K562 (cell line): ENCODE measurements around the gene BTG2. TPM values are rescaled to one million over a fixed set of nuclear protein-coding genes. Genes with fewer than 3 reads are reported as not detected.

Source experiments
- ATAC-seq: fragments of 200-7000 bp; cut with Tn5 transposase; 3 replicates; pipeline ENCODE4 v1.9.1; 2020; ENCODE audit warnings: moderate library complexity
- BruUV-seq: library from RNA; stranded (reverse); fragments of 400-500 nt; replicated peaks from 2 replicates; lab custom pipeline; 2021; lab: Mats Ljungman, UMichigan
- CTCF ChIA-PET: fragments of 300-600 bp; formaldehyde crosslinking; extraction: SDS; loops from one replicate; lab custom pipeline; 2021; ENCODE audit warnings: low intra/inter-chr PET ratio; lab: Yijun Ruan, JAX
- POLR2A ChIA-PET: fragments of 300-600, 350-650 bp; sonication (Branson Sonifier 250); formaldehyde crosslinking; extraction: SDS; loops from one replicate; lab custom pipeline; 2021; ENCODE audit warnings: antibody characterized with exemption, inconsistent platforms; lab: Yijun Ruan, JAX
- DNase-seq, 4 experiments: peaks; one replicate each; pipeline versions ENCODE4 v3.0.0 to v3.0.0-alpha.2; 2011 to 2018; ENCODE audit warnings: low spot score in 3 of 4, mixed read lengths in 3 of 4; ENCODE audit errors: extremely low read depth in 1 of 4
- FAIRE-seq: peaks from 2 replicates; lab custom pipeline; 2011; peaks lifted over from hg19 to GRCh38; lab: Jason Lieb, UNC
- H2AFZ ChIP-seq: 2 replicates; pipeline ENCODE4 v1.6.0; 2011; ENCODE audit warnings: low read depth, low read length, control low read depth, inconsistent platforms
- H3K27ac ChIP-seq: fragments of 200-600 bp; 3 replicates; pipeline ENCODE4 v1.8.0; 2011; ENCODE audit warnings: low read depth, mild to moderate bottlenecking, control low read depth, inconsistent platforms, low read length, moderate library complexity, mixed read lengths; ENCODE audit errors: extremely low read depth
- H3K27me3 ChIP-seq, 2 experiments: fragments of 300-600 bp in 1 of 2; 2 replicates in 1 of 2; 3 replicates in 1 of 2; pipeline versions ENCODE4 v1.6.0 to v1.8.0; 2011; ENCODE audit warnings: inconsistent platforms in 2 of 2, low read length in 2 of 2, mild to moderate bottlenecking in 1 of 2, mixed read lengths in 1 of 2, moderate library complexity in 1 of 2; ENCODE audit not compliant: control insufficient read depth in 2 of 2, insufficient read depth in 2 of 2
- H3K36me3 ChIP-seq: fragments of 300-600 bp; 3 replicates; pipeline ENCODE4 v1.8.0; 2011; ENCODE audit warnings: mild to moderate bottlenecking, low read length, inconsistent platforms; ENCODE audit not compliant: control insufficient read depth, insufficient read depth
- H3K4me1 ChIP-seq, 2 experiments: fragments of 200-600 bp in 1 of 2; replicated peaks in 1 of 2; 2 replicates in 1 of 2; 3 replicates in 1 of 2; pipeline versions ENCODE4 v1.5.1 to v1.8.0; 2011; ENCODE audit warnings: inconsistent platforms in 2 of 2, low read length in 2 of 2, mild to moderate bottlenecking in 1 of 2, mixed read lengths in 1 of 2, moderate library complexity in 1 of 2; ENCODE audit not compliant: control insufficient read depth in 2 of 2, insufficient read depth in 2 of 2
- H3K4me2 ChIP-seq: 2 replicates; pipeline ENCODE4 v1.6.1; 2011; ENCODE audit warnings: low read length, control low read depth, inconsistent platforms, mixed read lengths; ENCODE audit not compliant: insufficient read depth
- H3K4me3 ChIP-seq: fragments of 200-600 bp; sonication (generic), shearing (Covaris generic); 2 replicates; pipeline ENCODE4 v1.5.1; 2016; ENCODE audit warnings: control low read depth, inconsistent platforms
- H3K79me2 ChIP-seq: fragments of 200-600 bp; 3 replicates; pipeline ENCODE4 v1.8.0; 2011; ENCODE audit warnings: low read length, inconsistent platforms; ENCODE audit not compliant: control insufficient read depth, insufficient read depth
- H3K9ac ChIP-seq, 2 experiments: 2 replicates each; pipeline versions ENCODE4 v1.6.0 to v1.6.1; 2011; ENCODE audit warnings: low read depth in 2 of 2, low read length in 2 of 2, control low read depth in 1 of 2, inconsistent platforms in 1 of 2, mild to moderate bottlenecking in 1 of 2, mixed read lengths in 1 of 2; ENCODE audit not compliant: insufficient read depth in 1 of 2
- H3K9me1 ChIP-seq: one replicate; pipeline ENCODE4 v1.6.0; 2011; ENCODE audit warnings: inconsistent platforms, mild to moderate bottlenecking, low read length, moderate library complexity; ENCODE audit not compliant: control insufficient read depth, insufficient read depth
- H3K9me3 ChIP-seq: replicated peaks from 2 replicates; pipeline ENCODE4 v1.5.1; 2011; ENCODE audit warnings: low read depth, low read length, inconsistent platforms; ENCODE audit not compliant: control insufficient read depth, insufficient read depth
- H4K20me1 ChIP-seq: replicated peaks from 2 replicates; pipeline ENCODE4 v1.6.1; 2011; ENCODE audit warnings: low read length, inconsistent platforms, mixed read lengths; ENCODE audit not compliant: control insufficient read depth, insufficient read depth
- BRCA1 ChIP-seq, 2 experiments: fragments of 450-650 bp in 1 of 2; sonication (generic) in 1 of 2; formaldehyde crosslinking in 1 of 2; IDR thresholded peaks; 2 replicates each; pipeline versions ENCODE4 v1.5.0 to v1.6.1; 2017 to 2020; ENCODE audit warnings: mild to moderate bottlenecking in 1 of 2, missing genetic modification reagents in 1 of 2
- CHD1 ChIP-seq: fragments of 200-600 bp; sonication (generic); IDR thresholded peaks from one replicate; pipeline ENCODE4 v1.6.1; 2012; ENCODE audit warnings: mild to moderate bottlenecking, moderate library complexity, low read length, inconsistent platforms
- FOXA1 ChIP-seq: fragments of 450-650 bp; IDR thresholded peaks from 2 replicates; pipeline ENCODE4 v1.6.1; 2016; ENCODE audit warnings: mild to moderate bottlenecking, borderline replicate concordance
- SRSF3 ChIP-seq: fragments of 200-400 bp; formaldehyde crosslinking; IDR thresholded peaks from 2 replicates; pipeline ENCODE4 v1.6.1; 2016; ENCODE audit warnings: mild to moderate bottlenecking, low read length, moderate library complexity; ENCODE audit not compliant: insufficient read depth
- ZFX ChIP-seq: sonication (generic); formaldehyde crosslinking; IDR thresholded peaks from 2 replicates; pipeline ENCODE4 v1.8.0; 2022; ENCODE audit warnings: mild to moderate bottlenecking, missing genetic modification reagents, moderate library complexity
- WGBS: fragments of 100-300 bp; shearing (Covaris generic); methylation state at CpG from one replicate; pipeline ENCODE4 v1.1.6; 2016; ENCODE audit warnings: low coverage, mixed read lengths; ENCODE audit not compliant: insufficient coverage; ENCODE audit errors: missing lambda C conversion rate; 5-methylcytosine and 5-hydroxymethylcytosine counted together
- in situ Hi-C: fragments of 300-500 bp; cut with MboI; formaldehyde crosslinking; loops from 4 replicates; pipeline ENCODE4 v1.15.0; 2018; ENCODE audit warnings: inconsistent platforms, mixed read lengths
- intact Hi-C: fragments of 100-400 bp; cut with micrococcal nuclease; formaldehyde crosslinking; loops from 2 replicates; pipeline ENCODE4 v1.14.2; 2022
- polyA plus RNA-seq, 8 experiments: library from polyadenylated mRNA; depleted of rRNA in 4 of 8; stranded (reverse) in 5 of 8; unstranded in 3 of 8; fragments of >200 nt; fragmentation: Nextera tagmentation in 2 of 8; fragmentation: Illumina TruSeq in 1 of 8; extraction: Ambion mirVana in 2 of 8; extraction: Trizol in 1 of 8; gene quantifications; 2 replicates each; pipeline versions ENCODE4 v1.2.1 to v1.2.3, GENCODE V29; 2011 to 2014; ENCODE audit warnings: inconsistent platforms in 1 of 8, missing spikeins in 1 of 8
- total RNA-seq, 7 experiments: library from RNA; depleted of rRNA in 6 of 7; stranded (reverse); fragments of >200 nt in 6 of 7; fragmentation: Illumina TruSeq in 2 of 7; extraction: Trizol in 2 of 7; gene quantifications; 2 replicates each; pipeline versions ENCODE4 v1.2.1 to v1.2.3, GENCODE V29; 2011 to 2021; ENCODE audit warnings: low replicate concordance in 1 of 7
- TF ChIP-seq, protein P1 (sequence below): sonication (generic); formaldehyde crosslinking; IDR thresholded peaks from 2 replicates; pipeline ENCODE4 v1.4.0; 2020; ENCODE audit warnings: mild to moderate bottlenecking, missing genetic modification reagents
- TF ChIP-seq, protein P2 (sequence below): fragments of 450-650 bp; IDR thresholded peaks from 2 replicates; pipeline ENCODE4 v1.6.1; 2017; ENCODE audit warnings: antibody characterized with exemption
- TF ChIP-seq, protein P3 (sequence below): fragments of 450-650 bp; IDR thresholded peaks from 2 replicates; pipeline ENCODE4 v1.6.1; 2017; ENCODE audit warnings: mild to moderate bottlenecking, moderate library complexity
- TF ChIP-seq, protein P4 (sequence below): fragments of 150-350 bp; conservative IDR thresholded peaks from 2 replicates; pipeline ENCODE4 v1.6.1; 2014; ENCODE audit warnings: low read length
- TF ChIP-seq, protein P5 (sequence below): sonication (generic); formaldehyde crosslinking; IDR thresholded peaks from 2 replicates; pipeline ENCODE4 v1.8.1; 2023; ENCODE audit warnings: mild to moderate bottlenecking, missing genetic modification reagents

BTG2 gene
- total and polyA plus RNA-seq, 9 of the 15 experiments (the other 6 are each of a cell fraction or from before 2014, with no cell fraction given) = 2.3 to 41.9 (median 8.7) TPM

DNA sequence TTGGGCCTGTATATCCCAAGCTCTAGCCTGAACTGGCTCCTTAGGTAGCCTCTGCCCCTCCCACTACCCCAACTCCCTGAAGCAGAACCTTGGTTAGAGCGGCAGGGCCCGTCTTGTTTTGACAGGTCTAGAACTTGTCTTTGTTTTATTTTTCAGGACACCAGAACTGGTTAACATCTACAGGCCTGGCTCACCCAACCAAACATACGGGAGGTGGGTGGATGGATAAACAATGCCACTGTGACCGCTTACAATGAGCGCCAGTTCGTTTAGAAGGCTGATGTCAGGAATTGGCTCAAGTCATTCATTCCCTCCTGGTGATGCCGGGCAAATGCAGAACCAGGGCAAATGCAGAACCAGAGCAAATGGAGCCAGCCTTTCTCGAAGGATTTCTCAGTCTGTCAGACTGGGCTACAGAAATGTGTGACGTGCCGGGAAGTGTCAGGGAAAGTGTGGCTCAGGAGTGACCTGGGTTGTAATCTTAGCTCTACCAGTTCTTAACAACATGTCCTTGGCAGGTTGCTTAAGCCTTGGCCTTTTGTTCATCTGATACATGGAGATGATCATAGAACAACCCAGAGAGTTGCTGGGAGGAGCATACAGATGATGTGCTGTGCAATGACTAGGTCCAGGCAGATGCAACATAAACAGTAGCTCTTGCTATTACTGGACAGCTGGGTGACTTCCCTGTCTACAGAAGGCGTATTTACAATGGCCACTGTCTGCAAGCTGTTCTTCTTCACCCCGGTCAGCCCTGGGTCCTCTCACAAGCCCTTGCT lies 30.5 kb upstream of the BTG2 start:
- intact Hi-C loops = no loop called here
- DNase-seq (no peak), FAIRE-seq (no peak), ATAC-seq (no peak)
- Histone ChIP-seq H3K36me3 (no peaks in the 10 kb centered on the region), H3K4me2 (no peak overlapping the region), H3K4me1 (peaks cover 21 to 22% of the 10 kb centered on the region in 2 experiments; a peak in 4 of 5 replicates), H3K9me3 (no peaks in the 10 kb centered on the region), H3K79me2 (no peaks in the 10 kb centered on the region), H2AFZ (no peak overlapping the region), H3K4me3 (no peak overlapping the region), H3K9ac (no peak overlapping the region; a peak in 1 of 4 replicates), H3K27ac (no peak overlapping the region), H3K9me1 (no peaks in the 10 kb centered on the region), H3K27me3 (peaks cover 0 to 18% of the 10 kb centered on the region in 2 experiments; a peak in 1 of 5 replicates), H4K20me1 (no peaks in the 10 kb centered on the region)
- CTCF ChIA-PET = interaction anchor here (1.1 to 9.9 kb wide), 3 partner anchors 53 to 212 kb away, joined by 3 to 226 read pairs (median 38); no protein-coding TSS in a partner anchor
- POLR2A ChIA-PET = interaction anchor here (0.6 to 1.5 kb wide), 7 partner anchors 9 to 281 kb away, joined by 3 to 6 read pairs (median 4); no protein-coding TSS in a partner anchor
- in situ Hi-C loops = loop anchor here (5.0 kb wide), 3 partner anchors 63 to 428 kb away; no protein-coding TSS in a partner anchor
- 55% methylated on average over 12 of the region's 12 CpGs for WGBS
- BruUV-seq = no TSS peak
- TF ChIP-seq SRSF3 = no peak
- no peak for TF ChIP-seq BRCA1 (IDR thresholded peaks at IDR 0.05)
- peak; percentile 27; the same call in 1 of the 2 replicates for TF ChIP-seq BRCA1 (CRISPR knock-in tag; IDR thresholded peaks at IDR 0.05)
- TF ChIP-seq, protein P1, sequence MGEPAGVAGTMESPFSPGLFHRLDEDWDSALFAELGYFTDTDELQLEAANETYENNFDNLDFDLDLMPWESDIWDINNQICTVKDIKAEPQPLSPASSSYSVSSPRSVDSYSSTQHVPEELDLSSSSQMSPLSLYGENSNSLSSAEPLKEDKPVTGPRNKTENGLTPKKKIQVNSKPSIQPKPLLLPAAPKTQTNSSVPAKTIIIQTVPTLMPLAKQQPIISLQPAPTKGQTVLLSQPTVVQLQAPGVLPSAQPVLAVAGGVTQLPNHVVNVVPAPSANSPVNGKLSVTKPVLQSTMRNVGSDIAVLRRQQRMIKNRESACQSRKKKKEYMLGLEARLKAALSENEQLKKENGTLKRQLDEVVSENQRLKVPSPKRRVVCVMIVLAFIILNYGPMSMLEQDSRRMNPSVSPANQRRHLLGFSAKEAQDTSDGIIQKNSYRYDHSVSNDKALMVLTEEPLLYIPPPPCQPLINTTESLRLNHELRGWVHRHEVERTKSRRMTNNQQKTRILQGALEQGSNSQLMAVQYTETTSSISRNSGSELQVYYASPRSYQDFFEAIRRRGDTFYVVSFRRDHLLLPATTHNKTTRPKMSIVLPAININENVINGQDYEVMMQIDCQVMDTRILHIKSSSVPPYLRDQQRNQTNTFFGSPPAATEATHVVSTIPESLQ = no peak
- TF ChIP-seq ZFX (CRISPR knock-in tag) = peak; percentile 23; the same call in 1 of the 2 replicates
- TF ChIP-seq, protein P2, sequence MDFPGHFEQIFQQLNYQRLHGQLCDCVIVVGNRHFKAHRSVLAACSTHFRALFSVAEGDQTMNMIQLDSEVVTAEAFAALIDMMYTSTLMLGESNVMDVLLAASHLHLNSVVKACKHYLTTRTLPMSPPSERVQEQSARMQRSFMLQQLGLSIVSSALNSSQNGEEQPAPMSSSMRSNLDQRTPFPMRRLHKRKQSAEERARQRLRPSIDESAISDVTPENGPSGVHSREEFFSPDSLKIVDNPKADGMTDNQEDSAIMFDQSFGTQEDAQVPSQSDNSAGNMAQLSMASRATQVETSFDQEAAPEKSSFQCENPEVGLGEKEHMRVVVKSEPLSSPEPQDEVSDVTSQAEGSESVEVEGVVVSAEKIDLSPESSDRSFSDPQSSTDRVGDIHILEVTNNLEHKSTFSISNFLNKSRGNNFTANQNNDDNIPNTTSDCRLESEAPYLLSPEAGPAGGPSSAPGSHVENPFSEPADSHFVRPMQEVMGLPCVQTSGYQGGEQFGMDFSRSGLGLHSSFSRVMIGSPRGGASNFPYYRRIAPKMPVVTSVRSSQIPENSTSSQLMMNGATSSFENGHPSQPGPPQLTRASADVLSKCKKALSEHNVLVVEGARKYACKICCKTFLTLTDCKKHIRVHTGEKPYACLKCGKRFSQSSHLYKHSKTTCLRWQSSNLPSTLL = no peak
- TF ChIP-seq, protein P3, sequence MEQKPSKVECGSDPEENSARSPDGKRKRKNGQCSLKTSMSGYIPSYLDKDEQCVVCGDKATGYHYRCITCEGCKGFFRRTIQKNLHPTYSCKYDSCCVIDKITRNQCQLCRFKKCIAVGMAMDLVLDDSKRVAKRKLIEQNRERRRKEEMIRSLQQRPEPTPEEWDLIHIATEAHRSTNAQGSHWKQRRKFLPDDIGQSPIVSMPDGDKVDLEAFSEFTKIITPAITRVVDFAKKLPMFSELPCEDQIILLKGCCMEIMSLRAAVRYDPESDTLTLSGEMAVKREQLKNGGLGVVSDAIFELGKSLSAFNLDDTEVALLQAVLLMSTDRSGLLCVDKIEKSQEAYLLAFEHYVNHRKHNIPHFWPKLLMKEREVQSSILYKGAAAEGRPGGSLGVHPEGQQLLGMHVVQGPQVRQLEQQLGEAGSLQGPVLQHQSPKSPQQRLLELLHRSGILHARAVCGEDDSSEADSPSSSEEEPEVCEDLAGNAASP = no peak
- TF ChIP-seq CHD1 = no peak
- TF ChIP-seq, protein P4, sequence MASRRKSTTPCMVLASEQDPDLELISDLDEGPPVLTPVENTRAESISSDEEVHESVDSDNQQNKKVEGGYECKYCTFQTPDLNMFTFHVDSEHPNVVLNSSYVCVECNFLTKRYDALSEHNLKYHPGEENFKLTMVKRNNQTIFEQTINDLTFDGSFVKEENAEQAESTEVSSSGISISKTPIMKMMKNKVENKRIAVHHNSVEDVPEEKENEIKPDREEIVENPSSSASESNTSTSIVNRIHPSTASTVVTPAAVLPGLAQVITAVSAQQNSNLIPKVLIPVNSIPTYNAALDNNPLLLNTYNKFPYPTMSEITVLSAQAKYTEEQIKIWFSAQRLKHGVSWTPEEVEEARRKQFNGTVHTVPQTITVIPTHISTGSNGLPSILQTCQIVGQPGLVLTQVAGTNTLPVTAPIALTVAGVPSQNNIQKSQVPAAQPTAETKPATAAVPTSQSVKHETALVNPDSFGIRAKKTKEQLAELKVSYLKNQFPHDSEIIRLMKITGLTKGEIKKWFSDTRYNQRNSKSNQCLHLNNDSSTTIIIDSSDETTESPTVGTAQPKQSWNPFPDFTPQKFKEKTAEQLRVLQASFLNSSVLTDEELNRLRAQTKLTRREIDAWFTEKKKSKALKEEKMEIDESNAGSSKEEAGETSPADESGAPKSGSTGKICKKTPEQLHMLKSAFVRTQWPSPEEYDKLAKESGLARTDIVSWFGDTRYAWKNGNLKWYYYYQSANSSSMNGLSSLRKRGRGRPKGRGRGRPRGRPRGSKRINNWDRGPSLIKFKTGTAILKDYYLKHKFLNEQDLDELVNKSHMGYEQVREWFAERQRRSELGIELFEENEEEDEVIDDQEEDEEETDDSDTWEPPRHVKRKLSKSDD = no peak
- no peak for TF ChIP-seq FOXA1
- TF ChIP-seq, protein P5, sequence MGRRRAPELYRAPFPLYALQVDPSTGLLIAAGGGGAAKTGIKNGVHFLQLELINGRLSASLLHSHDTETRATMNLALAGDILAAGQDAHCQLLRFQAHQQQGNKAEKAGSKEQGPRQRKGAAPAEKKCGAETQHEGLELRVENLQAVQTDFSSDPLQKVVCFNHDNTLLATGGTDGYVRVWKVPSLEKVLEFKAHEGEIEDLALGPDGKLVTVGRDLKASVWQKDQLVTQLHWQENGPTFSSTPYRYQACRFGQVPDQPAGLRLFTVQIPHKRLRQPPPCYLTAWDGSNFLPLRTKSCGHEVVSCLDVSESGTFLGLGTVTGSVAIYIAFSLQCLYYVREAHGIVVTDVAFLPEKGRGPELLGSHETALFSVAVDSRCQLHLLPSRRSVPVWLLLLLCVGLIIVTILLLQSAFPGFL (CRISPR knock-in tag) = no peak
